IPS-NIHi7 (cell line): ENCODE data around the gene NADK2.
A peak's percentile ranks its signal among the peaks of the same experiment; 100 is the strongest.

Experiments
- DNase-seq: peaks from one replicate; pipeline ENCODE4 v3.0.0; 2012; ENCODE audit warnings: mixed read lengths; ENCODE audit errors: extremely low spot score

Gene NADK2

GRCh38 chr5:36162810-36163486 is 78.8 kb downstream of the NADK2 start:
- DNase-seq: no peak

GRCh38 chr5:36161361-36161760 is 80.4 kb downstream of the NADK2 start:
- no peak for DNase-seq

- DNase-seq: no peak
Measured at GRCh38 chr5:36160617-36161016, 81.1 kb downstream of the NADK2 start.

GRCh38 chr5:36158144-36158543 is 83.6 kb downstream of the NADK2 start:
- DNase-seq: no peak

GRCh38 chr5:36156619-36157018 is 85.1 kb downstream of the NADK2 start:
- DNase-seq: no peak

- no peak for DNase-seq
Measured at GRCh38 chr5:36156121-36156601, 85.6 kb downstream of the NADK2 start.

- no peak for DNase-seq
Measured at GRCh38 chr5:36155291-36155690, 86.4 kb downstream of the NADK2 start.

GRCh38 chr5:36153726-36154125 is 88.0 kb downstream of the NADK2 start:
- no peak for DNase-seq

- no peak for DNase-seq
Measured at GRCh38 chr5:36153298-36153677, 88.4 kb downstream of the NADK2 start.

- peak; percentile 22 for DNase-seq
Measured at GRCh38 chr5:36152324-36153297, 89.1 kb downstream of the NADK2 start.

GRCh38 chr5:36151434-36152323 is 90.0 kb downstream of the NADK2 start, which contains the start of the genes LMBRD2 and SKP2:
TSS of gene LMBRD2 (minus strand) at chr5:36151887. CDS start at chr5:36143349, 8,538 bp downstream.
TSS of gene SKP2 (plus strand) at chr5:36152111. CDS start at chr5:36152263, 152 bp downstream.
- DNase-seq: peak; percentile 95

GRCh38 chr5:36150676-36151433 is 90.9 kb downstream of the NADK2 start:
- peak; percentile 41 for DNase-seq

- DNase-seq: no peak
Measured at GRCh38 chr5:36147681-36148080, 94.0 kb downstream of the NADK2 start.

- DNase-seq: no peak
Measured at GRCh38 chr5:36146390-36146789, 95.3 kb downstream of the NADK2 start.

- no peak for DNase-seq
Measured at GRCh38 chr5:36145311-36145710, 96.4 kb downstream of the NADK2 start.
